ENCODE data around the gene CDH15.

GRCh38 chr16:89123831-89124100 lies 47.8 kb upstream of the CDH15 start:
- TF ChIP-seq CTCF (IDR thresholded peaks at IDR 0.05) (no peak), POLR2A (IDR thresholded peaks at IDR 0.05) (no peak)

All from thyroid gland (tissue), 4 donors.